Panc1 (cell line): ENCODE measurements around the gene OR2D2. TPM values are rescaled to one million over a fixed set of nuclear protein-coding genes. Genes with fewer than 3 reads are reported as not detected.

ENCODE experiments used
- ATAC-seq: fragments of 200-7000 bp; cut with Tn5 transposase; 2 replicates; pipeline ENCODE4 v1.9.1; 2020; ENCODE audit warnings: mild to moderate bottlenecking, moderate library complexity
- BruUV-seq: library from RNA; stranded (reverse); fragments of 400-500 nt; replicated peaks from 2 replicates; lab custom pipeline; 2021; lab: Mats Ljungman, UMichigan
- CTCF ChIA-PET: fragments of 300-600 bp; sonication (Branson Sonifier 250); formaldehyde crosslinking; loops from one replicate; lab custom pipeline; 2022; ENCODE audit warnings: antibody characterized with exemption; lab: Charles Lee
- POLR2A ChIA-PET: fragments of 300-600 bp; sonication (Branson Sonifier 250); formaldehyde crosslinking; loops from one replicate; lab custom pipeline; 2022; ENCODE audit warnings: antibody characterized with exemption; lab: Charles Lee
- DNase-seq: peaks from one replicate; pipeline ENCODE4 v3.0.0-alpha.2; 2010; ENCODE audit warnings: low read depth, low spot score
- H3K27ac ChIP-seq: 2 replicates; pipeline ENCODE4 v1.5.1; 2011; ENCODE audit warnings: mild to moderate bottlenecking, low read length, inconsistent platforms
- H3K27me3 ChIP-seq: fragments of 200-500 bp; sonication (Bioruptor generic); 2 replicates; pipeline ENCODE4 v1.6.0; 2014; ENCODE audit warnings: low read length, inconsistent platforms; ENCODE audit not compliant: control insufficient read depth, insufficient read depth
- H3K36me3 ChIP-seq: fragments of 200-500 bp; sonication (Bioruptor generic); 2 replicates; pipeline ENCODE4 v1.5.1; 2014; ENCODE audit warnings: inconsistent platforms, mild to moderate bottlenecking, low read length, moderate library complexity; ENCODE audit not compliant: control insufficient read depth, insufficient read depth
- H3K4me1 ChIP-seq: 2 replicates; pipeline ENCODE4 v1.5.1; 2011; ENCODE audit warnings: inconsistent platforms, mild to moderate bottlenecking, low read length, moderate library complexity; ENCODE audit not compliant: control insufficient read depth, insufficient read depth
- H3K4me3 ChIP-seq, 2 experiments: 2 replicates each; pipeline ENCODE4 v1.5.1; 2011 to 2012; ENCODE audit warnings: low read depth in 2 of 2, low read length in 2 of 2, mild to moderate bottlenecking in 2 of 2, inconsistent platforms in 1 of 2, moderate library complexity in 1 of 2
- H3K9me3 ChIP-seq: fragments of 200-500 bp; sonication (Bioruptor generic); 2 replicates; pipeline ENCODE4 v1.5.1; 2014; ENCODE audit warnings: low read depth, mild to moderate bottlenecking, inconsistent platforms, low read length, moderate library complexity; ENCODE audit not compliant: control insufficient read depth, insufficient read depth
- CTCF ChIP-seq: fragments of 450-650 bp; IDR thresholded peaks from 2 replicates; pipeline ENCODE4 v1.5.1; 2017; ENCODE audit warnings: mild to moderate bottlenecking
- POLR2AphosphoS5 ChIP-seq: IDR thresholded peaks from 2 replicates; pipeline ENCODE4 v1.6.1; 2012; ENCODE audit warnings: mild to moderate bottlenecking, low read depth, low read length, moderate library complexity
- SIN3A ChIP-seq: IDR thresholded peaks from 2 replicates; pipeline ENCODE4 v1.6.1; 2012; ENCODE audit warnings: low read depth, mild to moderate bottlenecking, low read length, moderate library complexity, borderline replicate concordance; ENCODE audit not compliant: insufficient read depth
- TCF7L2 ChIP-seq: IDR thresholded peaks from 2 replicates; pipeline ENCODE4 v1.6.1; 2011; ENCODE audit warnings: mild to moderate bottlenecking, low read depth, low read length, inconsistent platforms
- in situ Hi-C: cut with HindIII; loops from 2 replicates; pipeline ENCODE4 v1.10.0; 2016; ENCODE audit warnings: low sequenced_read_pairs, low pct_unique_long_range_greater_than_20kb
- intact Hi-C: fragments of 100-400 bp; cut with micrococcal nuclease; formaldehyde crosslinking; loops from one replicate; pipeline ENCODE4 v1.10.0; 2022; ENCODE audit not compliant: unreplicated experiment
- total RNA-seq: library from RNA; stranded (reverse); gene quantifications from one replicate; pipeline ENCODE4 v1.2.1, GENCODE V29; 2021; ENCODE audit not compliant: unreplicated experiment
- TF ChIP-seq, protein P1 (sequence below), 2 experiments: IDR thresholded peaks; 2 replicates each; pipeline ENCODE4 v1.6.1; 2011 to 2012; ENCODE audit warnings: low read depth in 2 of 2, control low read depth in 1 of 2, low read length in 1 of 2, mild to moderate bottlenecking in 1 of 2, moderate library complexity in 1 of 2; ENCODE audit not compliant: insufficient read depth in 1 of 2

OR2D2 gene
- total RNA-seq, 1 experiment from 2014 or later: 0.49 TPM

GRCh38 chr11:6875761-6876160, 16.5 kb downstream of the OR2D2 start:
- DNase-seq (no peak), ATAC-seq (no peak)
- in situ Hi-C loops (no loop called here), intact Hi-C loops (no loop called here)
- Histone ChIP-seq H3K27ac (no peak overlapping the region), H3K27me3 (no peaks in the 10 kb centered on the region; the same call in none of the 2 replicates), H3K36me3 (no peaks in the 10 kb centered on the region), H3K9me3 (no peaks in the 10 kb centered on the region), H3K4me3 (no peak overlapping the region), H3K4me1 (no peaks in the 10 kb centered on the region)
- BruUV-seq: no TSS peak
- TF ChIP-seq, protein P1, sequence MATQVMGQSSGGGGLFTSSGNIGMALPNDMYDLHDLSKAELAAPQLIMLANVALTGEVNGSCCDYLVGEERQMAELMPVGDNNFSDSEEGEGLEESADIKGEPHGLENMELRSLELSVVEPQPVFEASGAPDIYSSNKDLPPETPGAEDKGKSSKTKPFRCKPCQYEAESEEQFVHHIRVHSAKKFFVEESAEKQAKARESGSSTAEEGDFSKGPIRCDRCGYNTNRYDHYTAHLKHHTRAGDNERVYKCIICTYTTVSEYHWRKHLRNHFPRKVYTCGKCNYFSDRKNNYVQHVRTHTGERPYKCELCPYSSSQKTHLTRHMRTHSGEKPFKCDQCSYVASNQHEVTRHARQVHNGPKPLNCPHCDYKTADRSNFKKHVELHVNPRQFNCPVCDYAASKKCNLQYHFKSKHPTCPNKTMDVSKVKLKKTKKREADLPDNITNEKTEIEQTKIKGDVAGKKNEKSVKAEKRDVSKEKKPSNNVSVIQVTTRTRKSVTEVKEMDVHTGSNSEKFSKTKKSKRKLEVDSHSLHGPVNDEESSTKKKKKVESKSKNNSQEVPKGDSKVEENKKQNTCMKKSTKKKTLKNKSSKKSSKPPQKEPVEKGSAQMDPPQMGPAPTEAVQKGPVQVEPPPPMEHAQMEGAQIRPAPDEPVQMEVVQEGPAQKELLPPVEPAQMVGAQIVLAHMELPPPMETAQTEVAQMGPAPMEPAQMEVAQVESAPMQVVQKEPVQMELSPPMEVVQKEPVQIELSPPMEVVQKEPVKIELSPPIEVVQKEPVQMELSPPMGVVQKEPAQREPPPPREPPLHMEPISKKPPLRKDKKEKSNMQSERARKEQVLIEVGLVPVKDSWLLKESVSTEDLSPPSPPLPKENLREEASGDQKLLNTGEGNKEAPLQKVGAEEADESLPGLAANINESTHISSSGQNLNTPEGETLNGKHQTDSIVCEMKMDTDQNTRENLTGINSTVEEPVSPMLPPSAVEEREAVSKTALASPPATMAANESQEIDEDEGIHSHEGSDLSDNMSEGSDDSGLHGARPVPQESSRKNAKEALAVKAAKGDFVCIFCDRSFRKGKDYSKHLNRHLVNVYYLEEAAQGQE (IDR thresholded peaks at IDR 0.05; ENCODE audit: insufficient read depth in 1 of 2, low read depth in 2 of 2, low read length in 1 of 2): peak in 1 of 2 experiments; percentile 49; a peak in 2 of 4 replicates
- no peak for TF ChIP-seq SIN3A
- POLR2A ChIA-PET: interaction anchor here (0.6 kb wide), 1 partner anchor 9 kb away, joined by 3 read pairs; no protein-coding TSS in a partner anchor
- CTCF ChIA-PET: no interaction called here

DNA sequence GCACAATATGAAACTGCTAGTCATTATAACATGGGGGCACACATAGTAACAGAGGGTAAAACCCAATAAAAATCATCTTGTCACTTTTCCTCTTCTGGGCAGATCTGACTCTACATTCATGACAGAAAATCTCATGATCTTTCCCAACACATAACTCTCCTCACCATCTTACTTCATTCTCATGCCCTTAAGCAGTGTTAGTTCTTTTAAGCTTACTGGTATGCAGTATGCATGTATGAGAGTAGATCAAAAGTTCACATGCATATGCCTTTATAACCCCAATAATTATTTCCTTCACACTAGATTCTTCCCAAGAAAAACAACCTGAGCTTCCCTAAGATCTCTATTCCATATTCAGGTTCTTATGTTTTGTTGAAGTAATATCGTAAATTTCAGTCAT, 21.0 kb downstream of the OR2D2 start:
- no peak for DNase-seq
- ChIA-PET CTCF (no interaction called here), POLR2A (no interaction called here)

More for the DNA sequence above, 21.0 kb downstream of the OR2D2 start:
- ATAC-seq: no peak
- no TSS peak for BruUV-seq
- no peaks in the 10 kb centered on the region for H3K36me3 ChIP-seq
- H3K27ac ChIP-seq: no peak overlapping the region
- H3K4me1 ChIP-seq: no peaks in the 10 kb centered on the region
- no peaks in the 10 kb centered on the region for H3K9me3 ChIP-seq
- in situ Hi-C loops: no loop called here
- intact Hi-C loops: no loop called here
- no peak overlapping the region for H3K4me3 ChIP-seq
- H3K27me3 ChIP-seq: no peaks in the 10 kb centered on the region
- TF ChIP-seq, protein P1 (IDR thresholded peaks at IDR 0.05; ENCODE audit: insufficient read depth in 1 of 2, low read depth in 2 of 2, low read length in 1 of 2): no peak
- no peak for TF ChIP-seq CTCF
- no peak for TF ChIP-seq TCF7L2
- TF ChIP-seq SIN3A: no peak
- TF ChIP-seq POLR2AphosphoS5: no peak
